Memory B cell (primary cell): ENCODE data around the gene ABTB2.
A peak's percentile ranks its signal among the peaks of the same experiment; 100 is the strongest.

Experiments
- ATAC-seq: fragments of 150-1000 bp; cut with Tn5 transposase; 2 replicates; pipeline ENCODE4 v1.10.0; 2021; ENCODE audit warnings: low read depth, mild to moderate bottlenecking, moderate library complexity
- DNase-seq, 2 donors: peaks; one replicate each; pipeline ENCODE4 v3.0.0; 2022; ENCODE audit warnings: low spot score in 2 of 2
- H3K27ac Mint-ChIP-seq: one replicate; pipeline ENCODE4 v1.8.0; 2022; ENCODE audit warnings: mild to moderate bottlenecking, moderate library complexity, mixed read lengths
- H3K27me3 Mint-ChIP-seq: one replicate; pipeline ENCODE4 v1.8.0; 2022; ENCODE audit warnings: mixed read lengths
- H3K36me3 Mint-ChIP-seq: one replicate; pipeline ENCODE4 v1.8.0; 2022; ENCODE audit warnings: mild to moderate bottlenecking, mixed read lengths
- H3K4me1 Mint-ChIP-seq: one replicate; pipeline ENCODE4 v1.8.0; 2022; ENCODE audit warnings: mixed read lengths
- H3K4me3 Mint-ChIP-seq: one replicate; pipeline ENCODE4 v1.8.0; 2022; ENCODE audit warnings: mild to moderate bottlenecking, moderate library complexity, mixed read lengths
- H3K9me3 Mint-ChIP-seq: one replicate; pipeline ENCODE4 v1.8.0; 2022; ENCODE audit warnings: mixed read lengths

Gene ABTB2

GRCh38 chr11:34239465-34240149 lies 118.2 kb downstream of the ABTB2 start:
- Mint-ChIP-seq H3K36me3 (no peaks in the 10 kb centered on the region), H3K4me1 (peaks cover 17% of the 10 kb centered on the region), H3K9me3 (no peaks in the 10 kb centered on the region), H3K27ac (no peak overlapping the region), H3K27me3 (peaks cover 1% of the 10 kb centered on the region), H3K4me3 (no peak overlapping the region)
- DNase-seq: no peak
- ATAC-seq: peak; percentile 30

GRCh38 chr11:34238966-34239365 lies 118.8 kb downstream of the ABTB2 start:
- DNase-seq: no peak
- Mint-ChIP-seq H3K27me3 (peaks cover 1% of the 10 kb centered on the region), H3K4me3 (no peak overlapping the region), H3K27ac (no peak overlapping the region), H3K36me3 (no peaks in the 10 kb centered on the region), H3K9me3 (no peaks in the 10 kb centered on the region), H3K4me1 (peaks cover 22% of the 10 kb centered on the region)
- ATAC-seq: no peak

- Mint-ChIP-seq H3K27me3 (peaks cover 1% of the 10 kb centered on the region), H3K36me3 (no peaks in the 10 kb centered on the region), H3K27ac (no peak overlapping the region), H3K4me1 (peaks cover 24% of the 10 kb centered on the region), H3K4me3 (no peak overlapping the region), H3K9me3 (no peaks in the 10 kb centered on the region)
- ATAC-seq: no peak
- DNase-seq: no peak
Measured at GRCh38 chr11:34238533-34238932, 119.3 kb downstream of the ABTB2 start.

- DNase-seq (no peak), ATAC-seq (no peak)
- no peak overlapping the region for H3K27ac Mint-ChIP-seq
- H3K9me3 Mint-ChIP-seq: no peaks in the 10 kb centered on the region
- H3K4me3 Mint-ChIP-seq: no peak overlapping the region
- H3K27me3 Mint-ChIP-seq: no peaks in the 10 kb centered on the region
- H3K36me3 Mint-ChIP-seq: no peaks in the 10 kb centered on the region
- H3K4me1 Mint-ChIP-seq: peaks cover 17% of the 10 kb centered on the region
Measured at GRCh38 chr11:34236572-34236971, 121.2 kb downstream of the ABTB2 start.

- peak overlapping the region; percentile 48 for H3K27ac Mint-ChIP-seq
- no peaks in the 10 kb centered on the region for H3K36me3 Mint-ChIP-seq
- ATAC-seq: no peak
- H3K27me3 Mint-ChIP-seq: no peaks in the 10 kb centered on the region
- peaks cover 15% of the 10 kb centered on the region for H3K4me1 Mint-ChIP-seq
- no peaks in the 10 kb centered on the region for H3K9me3 Mint-ChIP-seq
- H3K4me3 Mint-ChIP-seq: no peak overlapping the region
- DNase-seq: no peak
Measured at GRCh38 chr11:34235591-34236071, 122.2 kb downstream of the ABTB2 start.

- no peak overlapping the region for H3K4me3 Mint-ChIP-seq
Measured at GRCh38 chr11:34235189-34235588, 122.6 kb downstream of the ABTB2 start.

GRCh38 chr11:34234086-34234740 lies 123.6 kb downstream of the ABTB2 start:
- Mint-ChIP-seq H3K4me3 (peak overlapping the region; percentile 32), H3K27ac (peak overlapping the region; percentile 78), H3K36me3 (no peaks in the 10 kb centered on the region), H3K4me1 (peaks cover 11% of the 10 kb centered on the region), H3K27me3 (no peaks in the 10 kb centered on the region), H3K9me3 (no peaks in the 10 kb centered on the region)
- DNase-seq (peak; percentile 61 to 62), ATAC-seq (peak; percentile 82)

More at GRCh38 chr11:34235189-34235588, 122.6 kb downstream of the ABTB2 start:
- ATAC-seq (no peak), DNase-seq (no peak)
- Mint-ChIP-seq H3K36me3 (no peaks in the 10 kb centered on the region), H3K27ac (peak overlapping the region; percentile 48), H3K9me3 (no peaks in the 10 kb centered on the region), H3K4me1 (peaks cover 15% of the 10 kb centered on the region), H3K27me3 (no peaks in the 10 kb centered on the region)

GRCh38 chr11:34233215-34233614 lies 124.6 kb downstream of the ABTB2 start:
- Mint-ChIP-seq H3K9me3 (no peaks in the 10 kb centered on the region), H3K36me3 (no peaks in the 10 kb centered on the region), H3K27ac (no peak overlapping the region), H3K4me1 (peaks cover 11% of the 10 kb centered on the region), H3K4me3 (no peak overlapping the region), H3K27me3 (no peaks in the 10 kb centered on the region)
- ATAC-seq (no peak), DNase-seq (no peak)

GRCh38 chr11:34232807-34233206 lies 125.0 kb downstream of the ABTB2 start:
- ATAC-seq (peak; percentile 7), DNase-seq (no peak)
- no peaks in the 10 kb centered on the region for H3K9me3 Mint-ChIP-seq
- H3K27me3 Mint-ChIP-seq: no peaks in the 10 kb centered on the region
- no peaks in the 10 kb centered on the region for H3K36me3 Mint-ChIP-seq
- H3K4me1 Mint-ChIP-seq: peaks cover 11% of the 10 kb centered on the region
- no peak overlapping the region for H3K27ac Mint-ChIP-seq
- no peak overlapping the region for H3K4me3 Mint-ChIP-seq

- Mint-ChIP-seq H3K27me3 (peaks cover 2% of the 10 kb centered on the region), H3K4me1 (peaks cover 2% of the 10 kb centered on the region), H3K27ac (no peak overlapping the region), H3K36me3 (no peaks in the 10 kb centered on the region), H3K4me3 (no peak overlapping the region), H3K9me3 (no peaks in the 10 kb centered on the region)
- ATAC-seq: no peak
- no peak for DNase-seq
Measured at GRCh38 chr11:34226210-34226609, 131.6 kb downstream of the ABTB2 start.

GRCh38 chr11:34225091-34225490 lies 132.7 kb downstream of the ABTB2 start:
- Mint-ChIP-seq H3K4me3 (no peak overlapping the region), H3K27ac (no peak overlapping the region), H3K36me3 (no peaks in the 10 kb centered on the region), H3K4me1 (peaks cover 2% of the 10 kb centered on the region), H3K9me3 (no peaks in the 10 kb centered on the region), H3K27me3 (peaks cover 2% of the 10 kb centered on the region)
- DNase-seq (no peak), ATAC-seq (no peak)

GRCh38 chr11:34224434-34224966 lies 133.3 kb downstream of the ABTB2 start:
- Mint-ChIP-seq H3K27ac (no peak overlapping the region), H3K4me1 (peaks cover 2% of the 10 kb centered on the region), H3K9me3 (no peaks in the 10 kb centered on the region), H3K36me3 (no peaks in the 10 kb centered on the region), H3K27me3 (peaks cover 2% of the 10 kb centered on the region), H3K4me3 (no peak overlapping the region)
- ATAC-seq (no peak), DNase-seq (no peak)

GRCh38 chr11:34223907-34224306 lies 133.9 kb downstream of the ABTB2 start:
- Mint-ChIP-seq H3K36me3 (no peaks in the 10 kb centered on the region), H3K27ac (no peak overlapping the region), H3K27me3 (peaks cover 2% of the 10 kb centered on the region), H3K9me3 (no peaks in the 10 kb centered on the region), H3K4me1 (peaks cover 2% of the 10 kb centered on the region), H3K4me3 (no peak overlapping the region)
- DNase-seq (no peak), ATAC-seq (no peak)

- peaks cover 2% of the 10 kb centered on the region for H3K4me1 Mint-ChIP-seq
- DNase-seq (no peak), ATAC-seq (no peak)
- peaks cover 2% of the 10 kb centered on the region for H3K27me3 Mint-ChIP-seq
- H3K9me3 Mint-ChIP-seq: no peaks in the 10 kb centered on the region
- H3K36me3 Mint-ChIP-seq: no peaks in the 10 kb centered on the region
- H3K4me3 Mint-ChIP-seq: no peak overlapping the region
- H3K27ac Mint-ChIP-seq: no peak overlapping the region
Measured at GRCh38 chr11:34223021-34223813, 134.6 kb downstream of the ABTB2 start.
